ENCODE data around the gene SPAG16.

SPAG16 gene

GRCh38 chr2:214358506-214358905 is 1074.2 kb downstream of the SPAG16 start:
- TF ChIP-seq GATA2 (IDR thresholded peaks at IDR 0.05; ENCODE audit: low read depth, low read length): no peak
- TF ChIP-seq GATA3 (IDR thresholded peaks at IDR 0.05; ENCODE audit: low read depth, low read length): no peak

GRCh38 chr2:214361116-214361515 is 1076.9 kb downstream of the SPAG16 start:
- no peak for TF ChIP-seq GATA3 (IDR thresholded peaks at IDR 0.05; ENCODE audit: low read depth, low read length)
- no peak for TF ChIP-seq GATA2 (IDR thresholded peaks at IDR 0.05; ENCODE audit: low read depth, low read length)

- TF ChIP-seq GATA3 (IDR thresholded peaks at IDR 0.05; ENCODE audit: low read depth, low read length) (no peak), GATA2 (IDR thresholded peaks at IDR 0.05; ENCODE audit: low read depth, low read length) (no peak)
Measured at GRCh38 chr2:214365549-214365948, 1081.3 kb downstream of the SPAG16 start.

- TF ChIP-seq GATA2 (IDR thresholded peaks at IDR 0.05; ENCODE audit: low read depth, low read length) (no peak), GATA3 (IDR thresholded peaks at IDR 0.05; ENCODE audit: low read depth, low read length) (no peak)
Measured at GRCh38 chr2:214367171-214367570, 1082.9 kb downstream of the SPAG16 start.

- TF ChIP-seq GATA3 (IDR thresholded peaks at IDR 0.05; ENCODE audit: low read depth, low read length) (no peak), GATA2 (IDR thresholded peaks at IDR 0.05; ENCODE audit: low read depth, low read length) (no peak)
Measured at GRCh38 chr2:214376618-214377285, 1092.5 kb downstream of the SPAG16 start.

- no peak for TF ChIP-seq GATA3 (IDR thresholded peaks at IDR 0.05; ENCODE audit: low read depth, low read length)
Measured at GRCh38 chr2:214377286-214377624, 1093.0 kb downstream of the SPAG16 start.

GRCh38 chr2:214378455-214379103 is 1094.3 kb downstream of the SPAG16 start:
- TF ChIP-seq GATA2 (IDR thresholded peaks at IDR 0.05; ENCODE audit: low read depth, low read length) (peak; percentile 53; the same call in 1 of the 2 replicates), GATA3 (IDR thresholded peaks at IDR 0.05; ENCODE audit: low read depth, low read length) (no peak)

GRCh38 chr2:214379227-214379626 is 1095.0 kb downstream of the SPAG16 start:
- TF ChIP-seq GATA3 (IDR thresholded peaks at IDR 0.05; ENCODE audit: low read depth, low read length): no peak
- TF ChIP-seq GATA2 (IDR thresholded peaks at IDR 0.05; ENCODE audit: low read depth, low read length): no peak

GRCh38 chr2:214380681-214381080 is 1096.4 kb downstream of the SPAG16 start:
- TF ChIP-seq GATA2 (IDR thresholded peaks at IDR 0.05; ENCODE audit: low read depth, low read length) (no peak), GATA3 (IDR thresholded peaks at IDR 0.05; ENCODE audit: low read depth, low read length) (no peak)

GRCh38 chr2:214382229-214382628 is 1098.0 kb downstream of the SPAG16 start:
- TF ChIP-seq GATA3 (IDR thresholded peaks at IDR 0.05; ENCODE audit: low read depth, low read length): no peak
- no peak for TF ChIP-seq GATA2 (IDR thresholded peaks at IDR 0.05; ENCODE audit: low read depth, low read length)

- TF ChIP-seq GATA2 (IDR thresholded peaks at IDR 0.05; ENCODE audit: low read depth, low read length) (no peak), GATA3 (IDR thresholded peaks at IDR 0.05; ENCODE audit: low read depth, low read length) (no peak)
Measured at GRCh38 chr2:214386720-214387119, 1102.5 kb downstream of the SPAG16 start.

GRCh38 chr2:214389334-214389733 is 1105.1 kb downstream of the SPAG16 start:
- TF ChIP-seq GATA3 (IDR thresholded peaks at IDR 0.05; ENCODE audit: low read depth, low read length) (no peak), GATA2 (IDR thresholded peaks at IDR 0.05; ENCODE audit: low read depth, low read length) (no peak)

GRCh38 chr2:214393796-214394195 is 1109.5 kb downstream of the SPAG16 start:
- no peak for TF ChIP-seq GATA2 (IDR thresholded peaks at IDR 0.05; ENCODE audit: low read depth, low read length)
- TF ChIP-seq GATA3 (IDR thresholded peaks at IDR 0.05; ENCODE audit: low read depth, low read length): no peak

GRCh38 chr2:214395040-214395439 is 1110.8 kb downstream of the SPAG16 start:
- TF ChIP-seq GATA3 (IDR thresholded peaks at IDR 0.05; ENCODE audit: low read depth, low read length): no peak
- TF ChIP-seq GATA2 (IDR thresholded peaks at IDR 0.05; ENCODE audit: low read depth, low read length): no peak

- TF ChIP-seq GATA2 (IDR thresholded peaks at IDR 0.05; ENCODE audit: low read depth, low read length) (no peak), GATA3 (IDR thresholded peaks at IDR 0.05; ENCODE audit: low read depth, low read length) (no peak)
Measured at GRCh38 chr2:214401580-214401979, 1117.3 kb downstream of the SPAG16 start.

Measured in SH-SY5Y (cell line).